Ovary (tissue), 3 donors: Measurements from ENCODE around the gene MTMR12.

ENCODE experiments used
- CTCF ChIP-seq, 3 donors: fragments of 450-650 bp in 2 of 3; fragments of 200-600 bp in 1 of 3; IDR thresholded peaks; one replicate each; pipeline versions ENCODE4 v1.5.1 to v1.8.0; 2016 to 2022; ENCODE audit warnings: antibody characterized with exemption in 3 of 3, mild to moderate bottlenecking in 1 of 3
- EP300 ChIP-seq: sonication (generic); formaldehyde crosslinking; IDR thresholded peaks from one replicate; pipeline ENCODE4 v1.6.1; 2017; ENCODE audit warnings: antibody characterized with exemption
- POLR2A ChIP-seq: fragments of 450-650 bp; IDR thresholded peaks from one replicate; pipeline ENCODE4 v1.6.1; 2017; ENCODE audit warnings: antibody characterized with exemption, mild to moderate bottlenecking, moderate library complexity
- donor health status: DM: no; HTN: no; CAD: no.

- TF ChIP-seq CTCF (IDR thresholded peaks at IDR 0.05) (no peak), POLR2A (no peak), EP300 (no peak)
These were observed 26.5 kb upstream of the MTMR12 start for GRCh38 chr5:32339198-32339597.
